GM12878 (cell line): Measurements from ENCODE around the gene LRRN2. TPM values are rescaled to one million over a fixed set of nuclear protein-coding genes. Genes with fewer than 3 reads are reported as not detected.

ENCODE experiments used
- ATAC-seq: fragments of 200-7000 bp; cut with Tn5 transposase; 3 replicates; pipeline ENCODE4 v1.9.1; 2020; ENCODE audit warnings: mild to moderate bottlenecking, moderate library complexity
- BruUV-seq: library from RNA; stranded (reverse); fragments of 400-500 nt; replicated peaks from 2 replicates; lab custom pipeline; 2021; lab: Mats Ljungman, UMichigan
- CTCF ChIA-PET: fragments of 300-600 bp; sonication (Branson Sonifier 250); formaldehyde crosslinking; extraction: SDS; loops from one replicate; lab custom pipeline; 2021; ENCODE audit warnings: inconsistent platforms; lab: Yijun Ruan, JAX
- POLR2A ChIA-PET: fragments of 350-600 bp; formaldehyde crosslinking; extraction: SDS; loops from one replicate; lab custom pipeline; 2021; ENCODE audit warnings: inconsistent platforms; lab: Charles Lee
- RAD21 ChIA-PET: fragments of 300-600 bp; sonication (Branson Sonifier 250); formaldehyde crosslinking; loops from one replicate; lab custom pipeline; 2023; ENCODE audit warnings: antibody characterized with exemption; ENCODE audit not compliant: unreplicated experiment; lab: Charles Lee
- SMC1A ChIA-PET: fragments of 300-600 bp; sonication (Branson Sonifier 250); formaldehyde crosslinking; loops from one replicate; lab custom pipeline; 2023; ENCODE audit not compliant: unreplicated experiment, uncharacterized antibody; lab: Charles Lee
- DNase-seq: peaks from one replicate; pipeline ENCODE4 v3.0.0-alpha.2; 2011; ENCODE audit warnings: low read depth, low spot score
- FAIRE-seq: peaks from 3 replicates; lab custom pipeline; 2011; peaks lifted over from hg19 to GRCh38; lab: Jason Lieb, UNC
- H2AFZ ChIP-seq: 2 replicates; pipeline ENCODE4 v1.6.0; 2011; ENCODE audit warnings: low read depth, low read length, control low read depth; ENCODE audit not compliant: control insufficient read depth
- H3K27ac ChIP-seq: 2 replicates; pipeline ENCODE4 v1.5.1; 2011; ENCODE audit warnings: control low read depth; ENCODE audit not compliant: control insufficient read depth, insufficient read depth
- H3K27me3 ChIP-seq, 2 experiments: replicated peaks in 1 of 2; 2 replicates each; pipeline versions ENCODE4 v1.6.0 to v1.6.1; 2011; ENCODE audit warnings: low read length in 1 of 2; ENCODE audit not compliant: control insufficient read depth in 2 of 2, insufficient read depth in 2 of 2
- H3K36me3 ChIP-seq, 2 experiments: 2 replicates each; pipeline ENCODE4 v1.5.1; 2011; ENCODE audit warnings: low read length in 1 of 2; ENCODE audit not compliant: control insufficient read depth in 2 of 2, insufficient read depth in 2 of 2
- H3K4me1 ChIP-seq: 2 replicates; pipeline ENCODE4 v1.6.1; 2011; ENCODE audit warnings: mild to moderate bottlenecking, low read length, moderate library complexity, mixed read lengths; ENCODE audit not compliant: control insufficient read depth, insufficient read depth
- H3K4me2 ChIP-seq: 2 replicates; pipeline ENCODE4 v1.6.0; 2011; ENCODE audit warnings: control low read depth; ENCODE audit not compliant: control insufficient read depth, insufficient read depth
- H3K4me3 ChIP-seq: fragments of 200-600 bp; sonication (generic); 2 replicates; pipeline ENCODE4 v1.5.1; 2016
- H3K79me2 ChIP-seq: 2 replicates; pipeline ENCODE4 v1.6.0; 2011; ENCODE audit warnings: low read length; ENCODE audit not compliant: control insufficient read depth, insufficient read depth
- H3K9ac ChIP-seq: 2 replicates; pipeline ENCODE4 v1.8.0; 2011; ENCODE audit warnings: low read length, control low read depth, mixed read lengths; ENCODE audit not compliant: control insufficient read depth, insufficient read depth
- H3K9me3 ChIP-seq: replicated peaks from 3 replicates; pipeline ENCODE4 v1.5.1; 2011; ENCODE audit warnings: mild to moderate bottlenecking, low read length; ENCODE audit not compliant: control insufficient read depth, insufficient read depth
- H4K20me1 ChIP-seq: 2 replicates; pipeline ENCODE4 v1.6.0; 2011; ENCODE audit not compliant: control insufficient read depth, insufficient read depth
- BCL11A ChIP-seq: IDR thresholded peaks from 2 replicates; pipeline ENCODE4 v1.6.1; 2011; ENCODE audit warnings: low read depth, low read length
- MYB ChIP-seq: fragments of 150-350 bp; IDR thresholded peaks from 2 replicates; pipeline ENCODE4 v1.6.1; 2014; ENCODE audit warnings: mild to moderate bottlenecking, low read depth, low read length, borderline replicate concordance
- NR2C1 ChIP-seq: fragments of 450-650 bp; IDR thresholded peaks from 2 replicates; pipeline ENCODE4 v1.6.1; 2017; ENCODE audit warnings: antibody characterized with exemption, mild to moderate bottlenecking, moderate library complexity
- PBX3 ChIP-seq: IDR thresholded peaks from 2 replicates; pipeline ENCODE4 v1.6.1; 2011; ENCODE audit warnings: mild to moderate bottlenecking, low read depth, low read length, moderate library complexity; ENCODE audit not compliant: insufficient replicate concordance
- SIX5 ChIP-seq: IDR thresholded peaks from 2 replicates; pipeline ENCODE4 v1.6.1; 2011; ENCODE audit warnings: mild to moderate bottlenecking, low read depth, low read length, moderate library complexity; ENCODE audit not compliant: severe bottlenecking
- TCF7 ChIP-seq: IDR thresholded peaks from 2 replicates; pipeline ENCODE4 v1.6.1; 2014; ENCODE audit warnings: antibody characterized with exemption, borderline replicate concordance
- WGBS: methylation state at CpG from one replicate; pipeline ENCODE4 v1.1.6; 2016; ENCODE audit warnings: low lambda C conversion rate; ENCODE audit not compliant: insufficient replicate concordance, insufficient coverage; ENCODE audit errors: missing lambda C conversion rate; 5-methylcytosine and 5-hydroxymethylcytosine counted together
- in situ Hi-C: fragments of 300-500 bp; cut with MboI; formaldehyde crosslinking; loops from 9 replicates; pipeline ENCODE4 v1.14.3; 2018; ENCODE audit warnings: mixed read lengths
- intact Hi-C: fragments of 100-400 bp; cut with micrococcal nuclease; formaldehyde crosslinking; loops from one replicate; pipeline ENCODE4 v1.14.2; 2022; ENCODE audit not compliant: unreplicated experiment
- polyA plus RNA-seq, 11 experiments: library from polyadenylated mRNA; depleted of rRNA in 4 of 11; unstranded in 6 of 11; stranded (reverse) in 5 of 11; fragments of >200 nt; fragmentation: Nextera tagmentation in 4 of 11; fragmentation: Illumina TruSeq in 1 of 11; extraction: Ambion mirVana in 4 of 11; extraction: Trizol in 1 of 11; gene quantifications; 1 replicate in 1 of 11; 2 replicates in 10 of 11; pipeline versions ENCODE4 v1.2.1 to v1.2.3, GENCODE V29; 2011 to 2016; ENCODE audit warnings: inconsistent platforms in 2 of 11, missing spikeins in 2 of 11, low read depth in 1 of 11
- total RNA-seq, 4 experiments: library from RNA; depleted of rRNA in 3 of 4; stranded (reverse); fragments of >200 nt in 3 of 4; fragmentation: Illumina TruSeq in 1 of 4; extraction: Trizol in 1 of 4; gene quantifications; 2 replicates each; pipeline versions ENCODE4 v1.2.1 to v1.2.3, GENCODE V29; 2013 to 2021

LRRN2 gene
- total and polyA plus RNA-seq, 10 of the 15 experiments (the other 5 are each of a cell fraction or from before 2014, with no cell fraction given), result not detected

GRCh38 chr1:204683284-204684205 lies 2.0 kb downstream of the LRRN2 start:
- CTCF ChIA-PET, result no interaction called here
- POLR2A ChIA-PET, result interaction anchor here (0.7 kb wide), 1 partner anchor 321 kb away, joined by 3 read pairs; no protein-coding TSS in a partner anchor
- 28% methylated on average over 10 of the region's 10 CpGs for WGBS

More at GRCh38 chr1:204683284-204684205, 2.0 kb downstream of the LRRN2 start:
- H3K9me3 ChIP-seq, result no peaks in the 10 kb centered on the region
- no TSS peak for BruUV-seq
- no peak overlapping the region for H3K4me2 ChIP-seq
- no peaks in the 10 kb centered on the region for H3K79me2 ChIP-seq
- no peaks in the 10 kb centered on the region for H3K36me3 ChIP-seq
- H3K4me1 ChIP-seq, result no peaks in the 10 kb centered on the region
- in situ Hi-C loops (no loop called here), intact Hi-C loops (no loop called here)
- no peak for TF ChIP-seq MYB
- TF ChIP-seq BCL11A, result no peak
- no peak for TF ChIP-seq NR2C1
- no peak for TF ChIP-seq SIX5
- TF ChIP-seq TCF7, result no peak
- no peak for TF ChIP-seq PBX3
- H3K4me3 ChIP-seq, result no peak overlapping the region
- DNase-seq, result no peak
- FAIRE-seq, result no peak
- RAD21 ChIA-PET, result no interaction called here
- H3K9ac ChIP-seq, result no peak overlapping the region
- ATAC-seq, result no peak
- H4K20me1 ChIP-seq, result no peaks in the 10 kb centered on the region
- SMC1A ChIA-PET, result no interaction called here
- H3K27ac ChIP-seq, result no peak overlapping the region
- H2AFZ ChIP-seq, result no peak overlapping the region
- H3K27me3 ChIP-seq, result peaks cover 14 to 19% of the 10 kb centered on the region in 2 experiments
